Fibroblast of the aortic adventitia (primary cell): ENCODE measurements around the gene CAMK2N2. TPM values are rescaled to one million over a fixed set of nuclear protein-coding genes. Genes with fewer than 3 reads are reported as not detected.

Source experiments
- DNase-seq: peaks from one replicate; pipeline ENCODE4 v3.0.0-alpha.2; 2010; ENCODE audit warnings: low read depth
- H3K4me3 ChIP-seq: 2 replicates; pipeline ENCODE4 v1.5.1; 2011; ENCODE audit warnings: low read depth, mild to moderate bottlenecking, control low read depth, low read length, moderate library complexity
- total RNA-seq: library from RNA; depleted of rRNA; stranded (reverse); fragments of >200 nt; gene quantifications from 2 replicates; pipeline ENCODE4 v1.2.3, GENCODE V29; 2012; ENCODE audit warnings: low replicate concordance
- TF ChIP-seq, protein P1 (sequence below): IDR thresholded peaks from 2 replicates; pipeline ENCODE4 v1.5.1; 2011; ENCODE audit warnings: mild to moderate bottlenecking, low read length, control low read depth, inconsistent platforms; ENCODE audit not compliant: insufficient read depth

The CAMK2N2 gene
- total RNA-seq, 1 donor, result 0.09 TPM

DNA sequence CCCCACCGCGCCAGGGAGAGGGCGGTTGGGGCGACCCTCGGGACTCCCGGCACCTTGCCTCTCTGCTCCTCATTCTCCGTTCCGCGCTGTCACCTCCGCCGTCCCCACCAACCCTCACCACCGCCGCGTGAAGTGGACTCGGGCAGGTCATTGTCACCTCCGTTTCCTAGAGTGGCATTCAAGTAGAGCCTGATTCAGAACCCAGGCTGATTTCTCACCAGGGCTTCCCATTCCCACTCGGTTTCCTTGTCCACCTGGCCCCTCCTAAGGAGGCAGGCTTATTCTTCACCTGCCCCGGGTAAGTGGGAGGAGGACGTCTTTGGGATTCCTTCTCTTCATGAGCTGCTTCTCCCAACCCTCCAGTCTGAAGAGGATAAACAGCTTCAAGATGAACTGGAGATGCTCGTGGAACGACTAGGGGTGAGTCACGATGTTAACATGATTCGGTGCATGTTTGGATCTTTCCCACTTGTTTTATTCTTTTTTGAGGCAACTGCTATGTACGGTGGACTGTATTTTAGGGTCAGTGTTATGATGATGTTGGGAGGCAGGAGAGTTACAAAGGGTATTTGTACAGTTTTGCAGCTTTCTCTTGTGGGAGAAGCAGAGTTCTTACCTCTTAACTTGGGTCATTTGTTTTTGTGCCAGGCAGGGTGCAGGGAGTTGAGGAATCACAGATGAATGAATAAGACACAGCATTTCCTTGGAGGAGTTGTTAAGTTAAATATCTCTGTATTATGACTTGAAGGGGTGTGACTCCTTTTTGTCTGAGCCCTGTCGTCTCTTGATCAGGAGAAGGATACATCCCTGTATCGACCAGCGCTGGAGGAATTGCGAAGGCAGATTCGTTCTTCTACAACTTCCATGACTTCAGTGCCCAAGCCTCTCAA, 38.4 kb upstream of the CAMK2N2 start:
- DNase-seq, result peak; percentile 41
- TF ChIP-seq, protein P1, sequence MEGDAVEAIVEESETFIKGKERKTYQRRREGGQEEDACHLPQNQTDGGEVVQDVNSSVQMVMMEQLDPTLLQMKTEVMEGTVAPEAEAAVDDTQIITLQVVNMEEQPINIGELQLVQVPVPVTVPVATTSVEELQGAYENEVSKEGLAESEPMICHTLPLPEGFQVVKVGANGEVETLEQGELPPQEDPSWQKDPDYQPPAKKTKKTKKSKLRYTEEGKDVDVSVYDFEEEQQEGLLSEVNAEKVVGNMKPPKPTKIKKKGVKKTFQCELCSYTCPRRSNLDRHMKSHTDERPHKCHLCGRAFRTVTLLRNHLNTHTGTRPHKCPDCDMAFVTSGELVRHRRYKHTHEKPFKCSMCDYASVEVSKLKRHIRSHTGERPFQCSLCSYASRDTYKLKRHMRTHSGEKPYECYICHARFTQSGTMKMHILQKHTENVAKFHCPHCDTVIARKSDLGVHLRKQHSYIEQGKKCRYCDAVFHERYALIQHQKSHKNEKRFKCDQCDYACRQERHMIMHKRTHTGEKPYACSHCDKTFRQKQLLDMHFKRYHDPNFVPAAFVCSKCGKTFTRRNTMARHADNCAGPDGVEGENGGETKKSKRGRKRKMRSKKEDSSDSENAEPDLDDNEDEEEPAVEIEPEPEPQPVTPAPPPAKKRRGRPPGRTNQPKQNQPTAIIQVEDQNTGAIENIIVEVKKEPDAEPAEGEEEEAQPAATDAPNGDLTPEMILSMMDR, result no peak
- H3K4me3 ChIP-seq, result peak overlapping the region; percentile 95

DNA sequence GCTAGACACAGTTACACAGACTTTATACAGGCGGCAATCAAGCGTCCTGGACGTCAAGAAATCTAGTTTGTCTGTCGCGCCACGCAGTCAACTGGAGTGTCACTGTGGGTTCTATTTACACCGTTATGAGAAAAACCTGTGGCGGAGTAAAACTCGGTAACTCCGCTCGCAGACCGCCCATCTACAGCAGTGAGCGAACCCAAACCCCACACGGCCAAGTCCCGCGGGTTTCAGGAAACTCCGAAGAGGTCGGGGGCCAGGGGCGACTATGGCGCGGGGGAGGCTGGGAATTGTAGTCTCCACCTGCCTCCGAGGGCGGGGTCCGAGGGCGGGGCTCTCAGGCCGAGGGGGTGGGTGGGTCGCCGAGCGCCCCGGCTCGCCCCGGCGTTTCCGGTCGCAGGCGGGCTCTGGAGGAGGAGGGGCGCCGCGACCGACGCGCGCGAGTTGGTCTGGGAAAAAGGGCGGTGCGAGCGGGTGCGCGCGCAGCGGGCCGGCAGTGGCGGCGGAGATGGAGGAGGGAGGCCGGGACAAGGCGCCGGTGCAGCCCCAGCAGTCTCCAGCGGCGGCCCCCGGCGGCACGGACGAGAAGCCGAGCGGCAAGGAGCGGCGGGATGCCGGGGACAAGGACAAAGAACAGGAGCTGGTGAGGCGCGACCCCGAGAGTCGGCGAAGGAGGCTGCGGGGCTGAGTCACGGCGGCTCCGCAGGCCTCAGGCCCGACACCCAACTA, 37.6 kb upstream of the CAMK2N2 start, which contains the start of gene PSMD2:
PSMD2 (plus strand) TSS at position 483 of the 729 bp plus-strand sequence; CDS start at position 509, 26 bp downstream.
- H3K4me3 ChIP-seq, result peak within 1 kb of the TSS; percentile 95
- TF ChIP-seq, protein P1, result no peak
- DNase-seq, result peak; percentile 94

DNA sequence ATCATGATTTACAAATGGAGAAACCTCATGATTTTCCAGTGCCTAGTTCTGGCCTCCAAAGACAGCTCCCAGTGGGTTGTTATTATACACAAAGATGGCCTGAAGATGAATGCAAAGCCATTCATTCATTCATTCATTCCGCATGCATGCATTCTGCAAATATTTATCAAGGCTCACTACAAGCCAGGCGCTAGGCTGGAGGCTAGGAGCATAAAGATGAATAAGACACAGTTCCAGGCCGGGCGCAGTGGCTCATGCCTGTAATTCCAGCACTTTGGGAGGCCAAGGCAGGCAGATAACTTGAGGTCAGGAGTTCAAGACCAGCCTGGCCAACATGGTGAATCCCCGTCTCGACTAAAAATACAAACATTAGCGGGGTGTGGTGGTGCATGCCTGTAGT, 35.3 kb upstream of the CAMK2N2 start:
- H3K4me3 ChIP-seq, result no peak overlapping the region
- TF ChIP-seq, protein P1, result no peak
- DNase-seq, result no peak

DNA sequence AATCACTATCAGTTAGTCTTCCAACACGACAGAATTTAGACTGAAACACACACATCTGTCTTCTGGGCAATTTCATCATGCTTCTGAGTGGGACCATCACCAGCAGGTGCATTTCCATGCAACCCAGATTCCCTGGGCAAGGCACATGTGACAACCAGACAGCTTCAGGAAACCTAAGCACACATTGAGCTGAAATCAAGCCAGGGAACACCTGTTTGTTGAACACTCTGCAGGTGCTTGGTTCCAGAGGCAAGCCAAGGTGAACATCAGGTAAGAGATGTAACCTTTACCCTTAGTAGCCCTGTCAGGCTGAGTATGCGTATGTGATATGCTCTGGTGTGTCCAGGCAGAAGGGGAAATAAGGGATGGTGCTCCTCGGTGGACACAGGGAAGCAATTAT, 34.4 kb upstream of the CAMK2N2 start:
- no peak overlapping the region for H3K4me3 ChIP-seq
- DNase-seq, result no peak
- TF ChIP-seq, protein P1, result no peak

DNA sequence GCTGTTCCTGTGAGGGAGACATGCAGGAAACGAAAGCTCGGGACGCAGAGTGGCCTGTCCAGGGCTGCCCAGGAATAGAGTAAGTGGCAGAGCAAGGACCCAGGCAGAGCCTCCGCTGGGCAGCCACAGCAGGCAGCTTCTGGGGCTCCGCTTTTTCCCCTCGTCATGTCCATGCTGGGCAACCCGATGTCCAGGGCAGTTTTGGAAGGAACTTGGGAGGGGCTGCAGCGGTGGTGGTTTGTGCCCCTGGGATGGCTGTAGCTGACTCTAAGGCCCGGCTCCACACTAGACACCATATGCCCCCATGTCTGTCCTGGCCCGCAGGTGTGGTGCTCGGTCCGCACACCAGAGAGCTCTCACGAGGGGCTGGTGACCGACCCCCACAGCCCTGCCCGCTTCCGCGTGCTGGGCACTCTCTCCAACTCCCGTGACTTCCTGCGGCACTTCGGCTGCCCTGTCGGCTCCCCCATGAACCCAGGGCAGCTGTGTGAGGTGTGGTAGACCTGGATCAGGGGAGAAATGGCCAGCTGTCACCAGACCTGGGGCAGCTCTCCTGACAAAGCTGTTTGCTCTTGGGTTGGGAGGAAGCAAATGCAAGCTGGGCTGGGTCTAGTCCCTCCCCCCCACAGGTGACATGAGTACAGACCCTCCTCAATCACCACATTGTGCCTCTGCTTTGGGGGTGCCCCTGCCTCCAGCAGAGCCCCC, 30.5 kb upstream of the CAMK2N2 start:
- no peak overlapping the region for H3K4me3 ChIP-seq
- no peak for DNase-seq
- TF ChIP-seq, protein P1, result no peak

DNA sequence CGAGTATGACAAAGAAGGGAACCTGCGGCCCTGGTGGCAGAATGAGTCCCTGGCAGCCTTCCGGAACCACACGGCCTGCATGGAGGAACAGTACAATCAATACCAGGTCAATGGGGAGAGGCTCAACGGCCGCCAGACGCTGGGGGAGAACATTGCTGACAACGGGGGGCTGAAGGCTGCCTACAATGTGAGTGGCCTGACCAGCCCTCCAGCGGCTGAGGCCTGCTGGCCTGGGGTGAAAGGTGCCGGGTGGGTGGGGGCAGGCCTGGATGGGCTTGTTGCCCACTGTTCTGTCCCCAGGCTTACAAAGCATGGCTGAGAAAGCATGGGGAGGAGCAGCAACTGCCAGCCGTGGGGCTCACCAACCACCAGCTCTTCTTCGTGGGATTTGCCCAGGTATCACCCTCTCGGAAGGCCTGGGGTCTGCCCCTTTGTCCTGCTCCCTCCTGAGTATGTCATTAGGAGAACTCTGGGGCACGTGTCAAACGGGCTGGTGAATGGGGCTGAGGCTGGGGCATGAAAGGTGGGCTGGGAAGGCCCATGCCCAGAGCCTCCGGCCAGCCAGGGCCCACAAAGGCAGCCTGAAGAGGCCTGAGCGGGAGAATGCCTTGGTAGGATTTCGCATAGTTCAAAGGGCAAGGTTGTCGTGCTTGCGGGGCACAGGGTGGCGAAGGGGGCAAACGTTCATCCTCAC, 29.8 kb upstream of the CAMK2N2 start:
- no peak for DNase-seq
- H3K4me3 ChIP-seq, result no peak overlapping the region
- TF ChIP-seq, protein P1, result no peak
